ENCODE measurements around the gene AMBRA1.

AMBRA1 gene

GRCh38 chr11:46505741-46506482 lies 87.9 kb downstream of the AMBRA1 start:
- no peak for DNase-seq

- no peak for DNase-seq
Measured at GRCh38 chr11:46504817-46505613, 88.8 kb downstream of the AMBRA1 start.

GRCh38 chr11:46499821-46500220 lies 94.0 kb downstream of the AMBRA1 start:
- no peak for DNase-seq

GRCh38 chr11:46498968-46499367 lies 94.9 kb downstream of the AMBRA1 start:
- no peak for DNase-seq

GRCh38 chr11:46498179-46498578 lies 95.6 kb downstream of the AMBRA1 start:
- DNase-seq, result no peak

- DNase-seq, result no peak
Measured at GRCh38 chr11:46497498-46497897, 96.3 kb downstream of the AMBRA1 start.

GRCh38 chr11:46493791-46494190 lies 100.0 kb downstream of the AMBRA1 start:
- no peak for DNase-seq

- no peak for DNase-seq
Measured at GRCh38 chr11:46492532-46492931, 101.3 kb downstream of the AMBRA1 start.

- DNase-seq, result no peak
Measured at GRCh38 chr11:46491661-46492330, 102.0 kb downstream of the AMBRA1 start.

- no peak for DNase-seq
Measured at GRCh38 chr11:46490666-46491065, 103.2 kb downstream of the AMBRA1 start.

GRCh38 chr11:46489656-46490560 lies 103.9 kb downstream of the AMBRA1 start:
- DNase-seq, result peak; percentile 23

- no peak for DNase-seq
Measured at GRCh38 chr11:46485856-46486443, 107.9 kb downstream of the AMBRA1 start.

- DNase-seq, result no peak
Measured at GRCh38 chr11:46484101-46484500, 109.7 kb downstream of the AMBRA1 start.

GRCh38 chr11:46480909-46481308 lies 112.9 kb downstream of the AMBRA1 start:
- DNase-seq, result no peak

GRCh38 chr11:46480166-46480726 lies 113.6 kb downstream of the AMBRA1 start:
- DNase-seq, result no peak

GRCh38 chr11:46479601-46480000 lies 114.2 kb downstream of the AMBRA1 start:
- no peak for DNase-seq

GRCh38 chr11:46478196-46478595 lies 115.6 kb downstream of the AMBRA1 start:
- DNase-seq, result no peak

- no peak for DNase-seq
Measured at GRCh38 chr11:46477136-46477535, 116.7 kb downstream of the AMBRA1 start.

GRCh38 chr11:46475926-46476545 lies 117.8 kb downstream of the AMBRA1 start:
- DNase-seq, result no peak

GRCh38 chr11:46475051-46475925 lies 118.5 kb downstream of the AMBRA1 start:
- no peak for DNase-seq

- no peak for DNase-seq
Measured at GRCh38 chr11:46472662-46472994, 121.2 kb downstream of the AMBRA1 start.

Data from NCI-H446 treated with DMSO at 0.1 percent for 48 hours (cell line).